Measurements from ENCODE around the gene CD109. TPM values are rescaled to one million over a fixed set of nuclear protein-coding genes. Genes with fewer than 3 reads are reported as not detected.
"Not testable (repeated sequence)": the region's sequence is repeated elsewhere in the genome, so short reads cannot be mapped to it uniquely, and the experiment has no call there.

The CD109 gene
- total RNA-seq, 1 donor from 2014 or later, result 23.6 TPM

DNA sequence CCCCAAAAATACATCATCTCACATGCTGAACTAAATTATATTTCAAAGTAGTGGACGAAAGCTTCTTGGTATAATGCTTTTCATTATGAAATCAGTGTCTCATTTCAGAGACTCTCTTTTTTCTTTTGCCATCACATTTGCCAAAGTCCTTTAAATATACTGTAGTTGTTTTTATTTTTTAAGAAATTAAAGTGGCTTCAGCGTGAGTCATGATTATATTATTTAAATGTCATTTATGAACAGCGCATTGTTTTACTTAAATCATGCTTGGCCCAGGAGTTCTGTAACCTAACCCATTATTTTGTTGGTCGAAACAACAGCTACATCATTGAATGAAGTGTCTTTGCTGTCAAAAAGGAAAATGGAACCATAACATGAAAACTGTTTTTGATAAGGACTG lies 100.9 kb downstream of the CD109 start:
- Mint-ChIP-seq H3K36me3 (ENCODE audit: low read depth) (peaks cover 31% of the 10 kb centered on the region), H3K9me3 (no peaks in the 10 kb centered on the region), H3K27ac (no peak overlapping the region), H3K27me3 (no peaks in the 10 kb centered on the region), H3K4me1 (peaks cover 10% of the 10 kb centered on the region), H3K4me3 (no peak overlapping the region)
- intact Hi-C loops (cut with micrococcal nuclease), result loop anchor here (5.0 kb wide), 1 partner anchor 50 kb away; no protein-coding TSS in a partner anchor
- DNase-seq, result no peak

DNA sequence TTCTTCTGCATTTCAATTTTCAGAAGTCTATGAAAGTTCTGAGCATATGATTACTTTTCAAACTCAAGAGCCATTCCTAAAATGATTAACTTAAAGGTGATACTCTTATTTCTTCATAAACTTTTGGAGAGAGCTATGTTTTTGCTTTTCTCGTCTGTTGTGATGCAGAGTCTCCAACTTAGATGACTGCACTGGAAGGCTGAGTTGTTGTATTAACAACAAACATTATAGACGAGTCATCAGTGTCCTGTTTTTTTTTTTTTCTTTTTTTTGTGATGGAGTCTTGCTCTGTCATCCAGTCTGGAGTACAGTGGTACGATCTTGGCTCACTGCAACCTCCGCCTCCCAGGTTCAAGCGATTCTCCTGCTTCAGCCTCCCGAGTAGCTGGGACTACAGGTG lies 101.9 kb downstream of the CD109 start:
- peaks cover 10% of the 10 kb centered on the region for H3K4me1 Mint-ChIP-seq
- no peaks in the 10 kb centered on the region for H3K9me3 Mint-ChIP-seq
- intact Hi-C loops (cut with micrococcal nuclease), result loop anchor here (5.0 kb wide), 1 partner anchor 51 kb away; no protein-coding TSS in a partner anchor
- H3K27me3 Mint-ChIP-seq, result no peaks in the 10 kb centered on the region
- peak overlapping the region; percentile 72 for H3K27ac Mint-ChIP-seq
- no peak overlapping the region for H3K4me3 Mint-ChIP-seq
- DNase-seq, result no peak
- H3K36me3 Mint-ChIP-seq (ENCODE audit: low read depth), result peaks cover 29% of the 10 kb centered on the region

DNA sequence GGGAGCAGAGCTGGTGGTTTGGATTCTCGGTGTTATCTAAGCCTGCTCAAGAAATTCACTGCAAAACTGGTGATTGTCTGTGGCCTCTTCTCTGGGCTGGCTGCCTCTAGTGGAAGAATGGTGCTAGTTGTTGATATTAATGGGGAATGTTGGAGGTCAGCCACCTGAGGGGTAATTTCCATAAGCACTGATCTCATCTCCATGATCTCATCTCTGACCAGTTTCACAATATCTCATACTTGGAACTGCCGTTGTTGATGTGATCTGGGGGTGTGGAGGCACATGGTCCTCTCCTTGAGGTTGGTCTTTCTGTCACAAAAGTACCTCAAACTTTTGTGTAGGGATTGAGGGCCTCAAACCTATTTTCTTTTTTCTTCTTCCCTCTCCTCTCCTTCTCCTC lies 102.6 kb downstream of the CD109 start:
- peak; percentile 55 for DNase-seq
- H3K27me3 Mint-ChIP-seq, result no peaks in the 10 kb centered on the region
- H3K4me3 Mint-ChIP-seq, result no peak overlapping the region
- H3K9me3 Mint-ChIP-seq, result no peaks in the 10 kb centered on the region
- H3K4me1 Mint-ChIP-seq, result peaks cover 14% of the 10 kb centered on the region
- peaks cover 28% of the 10 kb centered on the region for H3K36me3 Mint-ChIP-seq (ENCODE audit: low read depth)
- peak overlapping the region; percentile 72 for H3K27ac Mint-ChIP-seq
- intact Hi-C loops (cut with micrococcal nuclease), result loop anchor here (5.0 kb wide), 1 partner anchor 51 kb away; no protein-coding TSS in a partner anchor

DNA sequence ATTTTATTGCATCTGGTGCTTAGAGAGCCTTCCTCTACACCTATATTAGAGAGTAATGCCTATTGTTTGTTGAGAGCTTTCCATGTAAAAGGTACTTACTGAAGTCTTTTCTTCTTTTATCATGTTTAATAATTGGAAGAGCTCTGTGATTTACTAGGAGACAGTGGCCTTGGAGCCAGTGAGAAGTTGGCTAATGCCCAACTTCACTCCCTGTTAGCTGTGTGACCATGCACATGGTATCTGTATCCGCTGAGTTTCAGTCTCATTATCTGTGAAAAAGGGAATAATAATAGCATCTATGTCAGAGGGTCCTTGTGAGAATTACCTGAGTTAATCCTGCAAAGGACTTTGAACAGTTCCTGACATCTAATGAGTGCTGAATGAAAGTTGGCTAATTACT lies 105.0 kb downstream of the CD109 start:
- DNase-seq, result peak; percentile 10
- H3K27me3 Mint-ChIP-seq, result no peaks in the 10 kb centered on the region
- H3K36me3 Mint-ChIP-seq (ENCODE audit: low read depth), result peaks cover 45% of the 10 kb centered on the region
- H3K9me3 Mint-ChIP-seq, result no peaks in the 10 kb centered on the region
- H3K4me1 Mint-ChIP-seq, result peaks cover 16% of the 10 kb centered on the region
- intact Hi-C loops (cut with micrococcal nuclease), result no loop called here
- no peak overlapping the region for H3K4me3 Mint-ChIP-seq
- no peak overlapping the region for H3K27ac Mint-ChIP-seq

DNA sequence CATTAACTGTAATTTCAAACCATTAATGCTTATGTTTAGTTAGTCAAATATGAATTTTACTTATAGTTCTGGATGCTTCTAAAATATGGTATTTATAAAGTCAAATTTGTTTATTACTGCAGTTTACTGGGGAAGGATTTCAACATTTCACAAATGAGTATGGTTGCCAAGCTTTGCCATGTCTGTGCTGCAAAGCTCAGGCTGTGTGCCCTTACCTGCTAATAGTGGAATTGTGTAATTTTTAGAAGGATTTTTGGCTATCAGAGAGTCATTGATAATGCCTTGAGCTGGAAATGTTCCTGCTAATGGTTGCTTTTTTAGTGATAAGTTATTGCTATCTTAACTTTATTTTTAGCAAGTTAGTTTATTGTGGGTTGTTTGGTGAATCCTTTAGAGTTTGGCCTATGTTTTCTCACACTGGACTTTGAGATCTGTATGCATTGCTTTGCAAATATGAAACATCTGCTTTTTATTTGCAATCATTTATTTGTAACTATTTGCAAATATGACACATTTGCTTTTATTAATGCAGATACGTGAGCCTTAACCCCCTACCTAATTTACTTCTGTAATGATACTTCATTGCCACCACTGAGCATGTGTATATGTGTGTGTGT lies 105.8 kb downstream of the CD109 start:
- Mint-ChIP-seq H3K9me3 (no peaks in the 10 kb centered on the region), H3K4me1 (peaks cover 16% of the 10 kb centered on the region), H3K36me3 (ENCODE audit: low read depth) (peaks cover 46% of the 10 kb centered on the region), H3K27me3 (no peaks in the 10 kb centered on the region), H3K4me3 (no peak overlapping the region), H3K27ac (no peak overlapping the region)
- peak; percentile 13 for DNase-seq
- intact Hi-C loops (cut with micrococcal nuclease), result no loop called here

DNA sequence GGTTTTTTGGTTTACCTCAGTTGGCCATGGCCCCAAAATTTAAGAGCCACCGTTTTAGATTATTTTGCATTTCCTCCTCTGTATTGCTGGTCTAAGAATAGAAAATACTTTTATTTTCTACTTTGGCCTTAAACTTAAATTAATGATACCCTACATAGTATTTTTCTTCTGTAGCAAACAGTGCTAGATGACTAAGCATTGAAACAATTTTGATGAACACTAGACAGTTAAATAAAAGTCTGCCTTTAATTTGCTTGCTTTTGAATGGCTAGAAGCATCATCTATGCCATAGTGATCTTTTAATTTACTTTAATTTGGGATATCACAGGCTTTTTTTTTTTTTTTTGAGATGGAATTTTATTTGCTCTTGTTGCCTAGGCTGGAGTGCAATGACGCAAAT lies 106.4 kb downstream of the CD109 start:
- Mint-ChIP-seq H3K9me3 (no peaks in the 10 kb centered on the region), H3K27me3 (no peaks in the 10 kb centered on the region), H3K4me1 (peaks cover 16% of the 10 kb centered on the region), H3K27ac (no peak overlapping the region), H3K36me3 (ENCODE audit: low read depth) (peaks cover 46% of the 10 kb centered on the region), H3K4me3 (no peak overlapping the region)
- no peak for DNase-seq
- intact Hi-C loops (cut with micrococcal nuclease), result no loop called here

DNA sequence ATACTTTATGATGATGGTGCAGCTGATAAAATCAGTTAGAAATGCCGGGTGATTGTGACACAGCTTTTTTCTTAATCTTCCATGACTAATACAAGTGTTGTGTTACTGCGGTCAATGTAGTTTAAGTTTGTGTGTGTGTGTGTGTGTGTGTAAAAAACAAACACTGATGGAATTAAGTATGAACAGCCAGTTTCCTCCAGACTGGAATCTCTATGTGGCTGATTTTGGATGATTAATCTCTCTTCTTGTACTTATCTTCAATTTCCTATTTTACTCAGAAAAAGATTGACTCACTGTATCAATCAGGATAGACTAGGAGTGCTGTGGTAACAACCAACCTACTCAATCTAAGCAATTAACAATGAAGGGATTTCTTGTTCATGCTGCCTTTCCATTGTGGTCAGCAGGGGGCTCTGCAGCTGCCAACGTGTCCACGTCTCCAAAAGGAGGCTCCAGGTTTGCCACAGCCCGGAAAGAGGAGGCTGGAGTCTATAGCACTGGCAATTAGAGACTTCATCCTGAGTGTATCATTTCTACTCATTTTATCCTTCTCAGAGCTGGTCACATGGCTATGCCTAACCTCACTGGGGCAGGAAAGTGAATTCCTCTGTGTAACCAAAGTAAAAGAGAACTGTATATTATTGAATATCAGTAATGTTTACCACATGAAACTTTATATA lies 107.7 kb downstream of the CD109 start:
- DNase-seq, result peak; percentile 48
- Mint-ChIP-seq H3K27ac (peak overlapping the region; percentile 59), H3K4me1 (peaks cover 11% of the 10 kb centered on the region), H3K9me3 (no peaks in the 10 kb centered on the region), H3K4me3 (no peak overlapping the region), H3K36me3 (ENCODE audit: low read depth) (peaks cover 41% of the 10 kb centered on the region), H3K27me3 (no peaks in the 10 kb centered on the region)
- intact Hi-C loops (cut with micrococcal nuclease), result no loop called here

DNA sequence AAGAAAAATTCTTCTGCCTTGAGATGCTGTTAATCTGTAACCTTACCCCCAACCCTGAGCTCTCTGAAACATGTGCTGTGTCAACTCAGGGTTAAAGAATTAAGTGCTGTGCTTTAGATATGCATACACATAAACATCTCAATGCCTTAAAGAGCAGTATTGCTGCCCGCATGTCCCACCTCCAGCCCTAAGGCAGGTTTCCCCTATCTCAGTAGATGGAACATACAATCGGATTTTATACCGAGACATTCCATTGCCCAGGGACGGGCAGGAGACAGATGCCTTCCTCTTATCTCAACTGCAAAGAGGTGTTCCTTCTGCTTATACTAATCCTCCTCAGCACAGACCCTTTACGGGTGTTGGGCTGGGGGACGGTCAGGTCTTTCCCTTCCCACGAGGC lies 109.2 kb downstream of the CD109 start:
- H3K27me3 Mint-ChIP-seq; H3K27ac Mint-ChIP-seq; intact Hi-C loops (cut with micrococcal nuclease); H3K4me3 Mint-ChIP-seq; H3K4me1 Mint-ChIP-seq; H3K9me3 Mint-ChIP-seq: not testable (repeated sequence)
- DNase-seq, result peak; percentile 30
- H3K36me3 Mint-ChIP-seq (ENCODE audit: low read depth), result peaks cover 30% of the 10 kb centered on the region

DNA sequence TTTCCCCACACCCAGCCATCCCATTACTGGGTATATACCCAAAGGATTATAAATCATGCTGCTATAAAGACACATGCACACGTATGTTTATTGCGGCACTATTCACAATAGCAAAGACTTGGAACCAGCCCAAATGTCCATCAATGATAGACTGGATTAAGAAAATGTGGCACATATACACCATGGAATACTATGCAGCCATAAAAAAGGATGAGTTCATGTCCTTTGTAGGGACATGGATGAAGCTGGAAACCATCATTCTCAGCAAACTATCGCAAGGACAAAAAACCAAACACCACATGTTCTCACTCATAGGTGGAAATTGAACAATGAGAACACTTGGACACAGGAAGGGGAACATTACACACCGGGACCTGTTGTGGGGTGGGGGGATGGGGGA lies 110.0 kb downstream of the CD109 start:
- H3K27ac Mint-ChIP-seq; H3K27me3 Mint-ChIP-seq; H3K4me1 Mint-ChIP-seq; H3K9me3 Mint-ChIP-seq; H3K4me3 Mint-ChIP-seq; intact Hi-C loops (cut with micrococcal nuclease); DNase-seq: not testable (repeated sequence)
- H3K36me3 Mint-ChIP-seq (ENCODE audit: low read depth), result peaks cover 28% of the 10 kb centered on the region

DNA sequence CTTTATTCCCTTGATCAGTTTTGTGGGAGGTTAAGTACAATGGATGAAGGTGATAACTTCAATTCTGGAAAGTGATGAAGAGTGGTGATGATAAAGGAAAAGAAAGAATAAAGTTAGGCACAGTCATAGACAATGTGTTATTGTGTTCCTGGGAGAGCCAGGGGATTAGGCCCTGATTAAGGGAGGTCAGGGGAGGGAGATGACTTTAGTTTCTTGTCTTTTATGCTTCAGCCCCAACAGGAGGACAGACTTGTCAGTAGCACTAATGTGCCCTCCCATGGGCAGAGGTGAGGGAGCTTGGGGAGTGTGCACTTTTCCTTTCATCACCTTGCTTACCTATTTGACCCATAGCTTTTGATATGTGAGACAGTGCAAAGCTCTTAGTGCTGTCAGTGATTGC lies 115.7 kb downstream of the CD109 start:
- intact Hi-C loops (cut with micrococcal nuclease), result no loop called here
- H3K9me3 Mint-ChIP-seq, result no peaks in the 10 kb centered on the region
- H3K4me3 Mint-ChIP-seq, result no peak overlapping the region
- DNase-seq, result peak; percentile 41
- H3K4me1 Mint-ChIP-seq, result no peaks in the 10 kb centered on the region
- no peaks in the 10 kb centered on the region for H3K27me3 Mint-ChIP-seq
- peaks cover 21% of the 10 kb centered on the region for H3K36me3 Mint-ChIP-seq (ENCODE audit: low read depth)
- no peak overlapping the region for H3K27ac Mint-ChIP-seq

DNA sequence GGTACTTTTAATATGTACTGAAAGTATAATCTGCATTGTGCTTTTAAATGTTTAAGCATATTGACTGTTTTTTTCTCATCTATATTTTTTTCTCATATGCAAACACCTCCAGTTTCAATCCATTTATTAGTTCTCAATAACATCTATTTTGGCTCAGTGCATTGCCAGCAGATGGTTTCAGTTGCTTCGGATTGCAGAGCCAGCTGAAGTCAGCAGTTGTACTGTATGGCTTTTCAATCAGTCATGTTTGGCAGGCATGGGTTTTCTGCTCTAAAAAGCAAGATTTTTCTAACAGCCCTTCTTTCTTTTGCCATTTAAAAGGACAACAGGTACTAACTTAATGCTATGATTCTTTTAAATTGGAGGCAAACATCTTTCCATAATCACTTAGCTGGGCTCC lies 121.2 kb downstream of the CD109 start:
- no peaks in the 10 kb centered on the region for H3K27me3 Mint-ChIP-seq
- H3K9me3 Mint-ChIP-seq, result peaks cover 7% of the 10 kb centered on the region
- no peak overlapping the region for H3K4me3 Mint-ChIP-seq
- no peaks in the 10 kb centered on the region for H3K4me1 Mint-ChIP-seq
- intact Hi-C loops (cut with micrococcal nuclease), result no loop called here
- no peak for DNase-seq
- H3K36me3 Mint-ChIP-seq (ENCODE audit: low read depth), result peaks cover 44% of the 10 kb centered on the region
- no peak overlapping the region for H3K27ac Mint-ChIP-seq

DNA sequence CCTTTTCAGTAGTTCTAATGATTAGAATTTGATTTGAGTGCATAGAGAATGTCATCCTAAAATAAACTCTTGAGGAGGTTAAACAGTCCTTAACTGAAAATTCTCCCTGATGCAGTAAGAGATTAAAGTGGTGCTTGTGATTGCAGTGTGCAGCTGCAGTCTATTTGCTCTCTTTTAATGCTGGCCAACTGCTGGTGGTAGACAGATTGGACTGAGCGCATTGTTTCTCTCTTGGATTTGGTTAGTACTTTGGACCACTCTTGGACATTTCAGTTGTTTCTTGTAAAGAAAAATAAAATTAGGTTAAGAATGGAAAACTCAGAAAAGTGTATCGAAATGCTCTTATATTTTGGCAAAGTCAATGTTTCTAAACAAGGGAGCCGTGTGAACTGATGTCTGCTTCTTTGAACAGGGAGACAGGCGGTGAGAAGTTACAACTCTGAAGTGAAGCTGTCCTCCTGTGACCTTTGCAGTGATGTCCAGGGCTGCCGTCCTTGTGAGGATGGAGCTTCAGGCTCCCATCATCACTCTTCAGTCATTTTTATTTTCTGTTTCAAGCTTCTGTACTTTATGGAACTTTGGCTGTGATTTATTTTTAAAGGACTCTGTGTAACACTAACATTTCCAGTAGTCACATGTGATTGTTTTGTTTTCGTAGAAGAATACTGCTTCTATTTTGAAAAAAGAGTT lies 127.2 kb downstream of the CD109 start:
- Mint-ChIP-seq H3K36me3 (ENCODE audit: low read depth) (peaks cover 30% of the 10 kb centered on the region), H3K4me3 (no peak overlapping the region), H3K9me3 (peaks cover 7% of the 10 kb centered on the region), H3K27me3 (no peaks in the 10 kb centered on the region), H3K27ac (no peak overlapping the region), H3K4me1 (no peaks in the 10 kb centered on the region)
- intact Hi-C loops (cut with micrococcal nuclease), result no loop called here
- no peak for DNase-seq

DNA sequence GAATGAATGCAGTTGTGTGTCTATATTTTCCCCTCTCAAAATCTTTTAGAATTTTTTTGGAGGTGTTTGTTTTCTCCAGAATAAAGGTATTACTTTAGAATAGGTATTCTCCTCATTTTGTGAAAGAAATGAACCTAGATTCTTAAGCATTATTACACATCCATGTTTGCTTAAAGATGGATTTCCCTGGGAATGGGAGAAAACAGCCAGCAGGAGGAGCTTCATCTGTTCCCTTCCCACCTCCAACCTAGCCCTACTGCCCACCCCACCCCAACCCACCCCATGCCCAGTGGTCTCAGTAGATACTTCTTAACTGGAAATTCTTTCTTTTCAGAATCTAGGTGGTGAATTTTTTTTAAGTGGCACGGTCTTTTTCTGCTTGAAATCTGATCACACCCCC lies 127.8 kb downstream of the CD109 start:
- Mint-ChIP-seq H3K36me3 (ENCODE audit: low read depth) (peaks cover 28% of the 10 kb centered on the region), H3K9me3 (peaks cover 7% of the 10 kb centered on the region), H3K27ac (no peak overlapping the region), H3K4me1 (no peaks in the 10 kb centered on the region), H3K27me3 (no peaks in the 10 kb centered on the region), H3K4me3 (no peak overlapping the region)
- DNase-seq, result no peak
- intact Hi-C loops (cut with micrococcal nuclease), result no loop called here

DNA sequence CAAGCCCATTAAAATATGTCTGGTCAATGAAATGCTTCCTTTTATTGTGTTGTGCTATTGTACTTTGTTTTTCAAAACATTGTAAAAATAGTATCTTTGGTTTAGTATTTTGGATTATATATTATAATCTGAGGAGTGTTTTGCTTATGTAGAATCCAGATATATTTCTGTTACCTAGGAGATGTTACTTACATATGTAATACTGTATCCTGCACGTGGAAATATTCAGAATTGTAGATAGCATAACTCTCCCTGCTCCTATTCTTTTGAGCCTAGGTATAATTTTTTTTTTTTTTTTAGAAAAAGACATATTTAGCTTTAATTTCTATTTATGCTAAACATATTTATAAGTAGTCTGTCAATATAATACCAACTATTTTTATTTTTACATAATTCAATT lies 130.6 kb downstream of the CD109 start:
- H3K4me1 Mint-ChIP-seq, result no peaks in the 10 kb centered on the region
- H3K27ac Mint-ChIP-seq, result no peak overlapping the region
- H3K9me3 Mint-ChIP-seq, result no peaks in the 10 kb centered on the region
- H3K36me3 Mint-ChIP-seq (ENCODE audit: low read depth), result peaks cover 5% of the 10 kb centered on the region
- H3K27me3 Mint-ChIP-seq, result no peaks in the 10 kb centered on the region
- H3K4me3 Mint-ChIP-seq, result no peak overlapping the region
- intact Hi-C loops (cut with micrococcal nuclease), result no loop called here
- DNase-seq, result no peak

All from activated CD4-positive, alpha-beta T cell treated with anti-CD3 and anti-CD28 coated beads, Interleukin-2, amount 10 ng/mL, durations not matched to agents 24 days and 14 days (primary cell).